Endodermal cell (in vitro differentiated cells): ENCODE measurements around the gene HOXB5. TPM values are rescaled to one million over a fixed set of nuclear protein-coding genes. Genes with fewer than 3 reads are reported as not detected.
A peak's percentile ranks its signal among the peaks of the same experiment; 100 is the strongest.

ENCODE experiments used
- DNase-seq: peaks from one replicate; pipeline ENCODE4 v3.0.0-alpha.2; 2017
- H3K27ac ChIP-seq: 2 replicates; pipeline ENCODE4 v1.5.1; 2013; ENCODE audit warnings: mild to moderate bottlenecking, low read depth, low read length, moderate library complexity
- H3K27me3 ChIP-seq: 2 replicates; pipeline ENCODE4 v1.6.1; 2013; ENCODE audit warnings: mild to moderate bottlenecking, low read length, moderate library complexity; ENCODE audit not compliant: insufficient read depth, control insufficient read depth, poor library complexity, severe bottlenecking
- H3K36me3 ChIP-seq: 2 replicates; pipeline ENCODE4 v1.7.0; 2013; ENCODE audit warnings: mild to moderate bottlenecking, low read length, moderate library complexity; ENCODE audit not compliant: control insufficient read depth, insufficient read depth
- H3K4me1 ChIP-seq: one replicate; pipeline ENCODE4 v1.7.0; 2013; ENCODE audit warnings: low read length; ENCODE audit not compliant: control insufficient read depth, insufficient read depth
- H3K4me3 ChIP-seq: 2 replicates; pipeline ENCODE4 v1.5.1; 2013; ENCODE audit warnings: mild to moderate bottlenecking, low read length, moderate library complexity
- H3K9ac ChIP-seq: 2 replicates; pipeline ENCODE4 v1.6.1; 2013; ENCODE audit warnings: mild to moderate bottlenecking, low read length, moderate library complexity; ENCODE audit not compliant: poor library complexity, severe bottlenecking; ENCODE audit errors: extremely low read depth
- H3K9me3 ChIP-seq: 2 replicates; pipeline ENCODE4 v1.6.1; 2013; ENCODE audit warnings: mild to moderate bottlenecking, low read length, moderate library complexity; ENCODE audit not compliant: control insufficient read depth
- H3K27ac Mint-ChIP-seq: 2 replicates; pipeline ENCODE4 v1.8.0; 2020; ENCODE audit warnings: mixed read lengths
- H3K27me3 Mint-ChIP-seq: 2 replicates; pipeline ENCODE4 v1.8.0; 2021; ENCODE audit warnings: mild to moderate bottlenecking, mixed read lengths; ENCODE audit not compliant: insufficient read depth
- H3K36me3 Mint-ChIP-seq: 2 replicates; pipeline ENCODE4 v1.8.0; 2020; ENCODE audit warnings: low read depth, mixed read lengths
- H3K4me1 Mint-ChIP-seq: 2 replicates; pipeline ENCODE4 v1.8.0; 2020; ENCODE audit warnings: mixed read lengths
- H3K4me3 Mint-ChIP-seq: 2 replicates; pipeline ENCODE4 v1.8.0; 2020; ENCODE audit warnings: mild to moderate bottlenecking, moderate library complexity, mixed read lengths
- H3K9me3 Mint-ChIP-seq: 2 replicates; pipeline ENCODE4 v1.8.0; 2020; ENCODE audit warnings: mild to moderate bottlenecking, mixed read lengths
- WGBS, 2 experiments: methylation state at CpG; one replicate each; pipeline versions ENCODE4 v1.1.5 to v1.1.7; 2013; ENCODE audit warnings: missing lambda C conversion rate in 2 of 2, mixed read lengths in 1 of 2; ENCODE audit not compliant: insufficient coverage in 1 of 2, insufficient read length in 1 of 2; 5-methylcytosine and 5-hydroxymethylcytosine counted together
- total RNA-seq, 2 donors: library from RNA; stranded (reverse); fragmentation: NEBNext Ultra II Directional in 1 of 2; extraction: Animal tissue kit (Norgen Biotek cat#: 25700) in 1 of 2; gene quantifications; 2 replicates in 1 of 2; 3 replicates in 1 of 2; pipeline ENCODE4 v1.2.1, GENCODE V29; 2021
- TF ChIP-seq, protein P1 (sequence below): fragments of 200-600 bp; sonication (generic); conservative IDR thresholded peaks from 2 replicates; pipeline ENCODE4 v1.5.0; 2021; ENCODE audit warnings: antibody characterized with exemption, mild to moderate bottlenecking

The HOXB5 gene
- total RNA-seq, 2 donors from 2014 or later: not detected

DNA sequence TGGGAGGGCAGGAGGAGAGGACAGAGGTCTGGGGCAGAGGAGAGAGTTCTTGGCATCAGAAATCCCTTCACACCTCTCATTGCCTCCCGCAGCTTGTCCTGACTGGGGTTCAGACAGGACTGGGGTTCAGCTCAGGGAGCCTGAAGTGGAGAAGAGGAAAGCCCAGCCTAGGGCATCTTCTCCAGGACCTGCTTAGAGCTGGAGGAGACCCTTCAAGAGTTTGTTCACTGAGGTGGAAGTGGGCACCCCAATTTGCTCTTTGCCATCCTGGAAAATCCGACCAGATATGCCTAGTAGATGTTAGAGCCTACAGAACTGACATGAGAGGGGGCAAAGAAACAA lies 5.5 kb downstream of the HOXB5 start:
- Histone ChIP-seq H3K4me3 (no peak overlapping the region), H3K27me3 (peaks cover 100% of the 10 kb centered on the region), H3K27ac (no peak overlapping the region), H3K9ac (no peak overlapping the region), H3K36me3 (no peaks in the 10 kb centered on the region), H3K4me1 (no peaks in the 10 kb centered on the region), H3K9me3 (no peaks in the 10 kb centered on the region)
- H3K9me3 Mint-ChIP-seq: no peaks in the 10 kb centered on the region
- 41 to 50% methylated on average over 1 to 2 of the region's 2 CpGs for WGBS, 2 experiments
- H3K27ac Mint-ChIP-seq: no peak overlapping the region
- no peak for DNase-seq
- peaks cover 100% of the 10 kb centered on the region for H3K27me3 Mint-ChIP-seq
- H3K4me3 Mint-ChIP-seq: no peak overlapping the region
- TF ChIP-seq, protein P1, sequence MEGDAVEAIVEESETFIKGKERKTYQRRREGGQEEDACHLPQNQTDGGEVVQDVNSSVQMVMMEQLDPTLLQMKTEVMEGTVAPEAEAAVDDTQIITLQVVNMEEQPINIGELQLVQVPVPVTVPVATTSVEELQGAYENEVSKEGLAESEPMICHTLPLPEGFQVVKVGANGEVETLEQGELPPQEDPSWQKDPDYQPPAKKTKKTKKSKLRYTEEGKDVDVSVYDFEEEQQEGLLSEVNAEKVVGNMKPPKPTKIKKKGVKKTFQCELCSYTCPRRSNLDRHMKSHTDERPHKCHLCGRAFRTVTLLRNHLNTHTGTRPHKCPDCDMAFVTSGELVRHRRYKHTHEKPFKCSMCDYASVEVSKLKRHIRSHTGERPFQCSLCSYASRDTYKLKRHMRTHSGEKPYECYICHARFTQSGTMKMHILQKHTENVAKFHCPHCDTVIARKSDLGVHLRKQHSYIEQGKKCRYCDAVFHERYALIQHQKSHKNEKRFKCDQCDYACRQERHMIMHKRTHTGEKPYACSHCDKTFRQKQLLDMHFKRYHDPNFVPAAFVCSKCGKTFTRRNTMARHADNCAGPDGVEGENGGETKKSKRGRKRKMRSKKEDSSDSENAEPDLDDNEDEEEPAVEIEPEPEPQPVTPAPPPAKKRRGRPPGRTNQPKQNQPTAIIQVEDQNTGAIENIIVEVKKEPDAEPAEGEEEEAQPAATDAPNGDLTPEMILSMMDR: no peak
- H3K36me3 Mint-ChIP-seq: no peaks in the 10 kb centered on the region
- peaks cover 7% of the 10 kb centered on the region for H3K4me1 Mint-ChIP-seq

DNA sequence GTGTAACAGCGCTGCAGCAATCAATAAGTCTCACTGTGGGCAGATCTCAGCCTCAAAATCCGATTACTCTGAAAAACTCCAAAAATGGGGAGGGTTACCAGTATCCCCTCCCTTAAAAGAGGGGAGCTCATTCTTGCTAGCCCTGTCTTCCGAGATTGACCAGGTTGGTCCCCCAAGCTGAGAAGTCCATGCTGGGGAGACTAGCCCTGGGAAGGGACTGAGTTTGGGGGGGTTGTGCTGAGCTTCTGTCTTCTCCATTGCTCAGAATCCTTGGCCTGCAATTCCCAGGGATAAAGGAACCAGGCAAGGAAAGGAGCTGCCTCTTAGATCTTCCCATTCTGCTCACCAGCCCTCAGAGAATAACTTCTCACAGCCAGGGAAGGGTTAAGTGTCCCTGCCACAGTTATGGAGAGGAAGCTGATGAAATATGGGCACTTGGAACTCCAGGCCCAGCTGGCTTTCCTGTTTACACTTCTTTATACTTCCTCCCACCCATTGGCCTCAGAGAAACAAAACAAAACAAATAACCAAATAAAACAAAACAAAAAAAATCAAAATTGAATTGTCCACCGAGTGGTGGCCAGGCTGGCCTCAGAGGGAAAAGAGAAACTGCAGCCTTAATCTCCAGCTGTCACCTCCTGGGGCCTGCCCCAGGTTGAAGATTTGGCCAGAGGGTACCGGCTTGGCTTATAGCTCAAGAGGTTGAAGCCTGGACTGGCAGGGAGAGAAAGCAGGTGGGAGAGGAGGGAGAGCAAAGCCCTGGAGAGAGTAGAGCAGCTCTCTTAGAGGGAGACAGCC lies 6.1 kb downstream of the HOXB5 start:
- Histone ChIP-seq H3K4me1 (no peaks in the 10 kb centered on the region), H3K9me3 (no peaks in the 10 kb centered on the region), H3K9ac (no peak overlapping the region), H3K27me3 (peaks cover 100% of the 10 kb centered on the region), H3K36me3 (no peaks in the 10 kb centered on the region), H3K27ac (no peak overlapping the region), H3K4me3 (no peak overlapping the region)
- Mint-ChIP-seq H3K27me3 (peaks cover 100% of the 10 kb centered on the region), H3K4me3 (no peak overlapping the region), H3K4me1 (peaks cover 7% of the 10 kb centered on the region), H3K36me3 (no peaks in the 10 kb centered on the region), H3K9me3 (no peaks in the 10 kb centered on the region), H3K27ac (no peak overlapping the region)
- DNase-seq: no peak
- 24 to 38% methylated on average over 3 to 5 of the region's 5 CpGs for WGBS, 2 experiments
- TF ChIP-seq, protein P1: no peak

DNA sequence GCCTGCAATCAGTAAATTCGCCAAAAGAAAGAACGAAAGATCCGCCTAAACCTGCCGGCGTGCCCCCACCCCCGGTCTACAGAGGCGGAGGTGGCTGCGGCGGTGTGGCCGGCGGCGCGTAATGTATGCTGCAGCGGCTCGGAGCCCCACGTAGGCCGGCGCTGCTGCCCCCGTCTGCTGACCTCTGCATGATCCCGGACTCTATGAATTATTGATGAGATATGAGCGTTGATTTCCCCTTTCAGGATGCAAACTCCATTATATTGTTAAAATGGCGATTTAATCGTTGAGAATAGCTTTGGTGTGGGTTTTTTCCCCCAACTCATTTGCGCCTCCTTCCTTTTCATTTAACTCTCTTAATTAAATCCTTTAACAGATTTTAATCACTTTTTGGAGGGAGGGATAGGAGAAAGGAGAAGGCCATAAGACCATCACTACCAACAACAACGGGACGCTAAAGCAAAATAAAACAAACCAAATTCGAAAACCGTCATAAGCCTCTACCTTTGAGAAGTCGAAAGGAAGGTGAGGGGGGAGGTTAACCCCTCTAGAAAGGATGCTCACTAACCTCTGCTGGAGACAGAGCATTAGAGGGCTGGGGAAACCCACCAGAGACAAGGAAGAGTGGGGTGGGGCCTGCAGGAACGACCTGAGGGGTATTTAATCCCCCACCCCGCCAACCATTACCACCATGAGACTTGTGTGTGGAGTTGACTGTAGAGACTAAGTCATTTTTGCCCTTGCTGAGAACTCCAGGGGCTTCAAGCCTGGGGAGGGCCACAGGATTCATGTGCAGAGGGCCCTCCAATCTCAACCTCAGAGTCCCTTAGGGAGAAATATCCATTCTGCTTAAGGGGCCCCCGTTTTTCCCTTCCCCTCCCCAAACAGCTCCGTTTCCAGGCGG lies 7.0 kb downstream of the HOXB5 start:
- Histone ChIP-seq H3K36me3 (no peaks in the 10 kb centered on the region), H3K9ac (no peak overlapping the region), H3K4me3 (peak overlapping the region; percentile 11), H3K27me3 (peaks cover 100% of the 10 kb centered on the region), H3K27ac (no peak overlapping the region), H3K9me3 (no peaks in the 10 kb centered on the region), H3K4me1 (peaks cover 3% of the 10 kb centered on the region)
- no peaks in the 10 kb centered on the region for H3K9me3 Mint-ChIP-seq
- TF ChIP-seq, protein P1: no peak
- H3K27ac Mint-ChIP-seq: no peak overlapping the region
- H3K4me1 Mint-ChIP-seq: peaks cover 7% of the 10 kb centered on the region
- H3K27me3 Mint-ChIP-seq: peaks cover 100% of the 10 kb centered on the region
- no peaks in the 10 kb centered on the region for H3K36me3 Mint-ChIP-seq
- no peak overlapping the region for H3K4me3 Mint-ChIP-seq
- DNase-seq: peak; percentile 66
- 3 to 8% methylated on average over 6 to 27 of the region's 34 CpGs for WGBS, 2 experiments
